Smooth muscle cell (in vitro differentiated cells): ENCODE data around the gene PRR13. TPM values are rescaled to one million over a fixed set of nuclear protein-coding genes. Genes with fewer than 3 reads are reported as not detected.
"Not testable (repeated sequence)": the region's sequence is repeated elsewhere in the genome, so short reads cannot be mapped to it uniquely, and the experiment has no call there.

Source experiments
- DNase-seq: peaks from one replicate; lab custom pipeline; 2025; ENCODE audit not compliant: unreplicated experiment; lab: John Stamatoyannopoulos, UW
- H2AFZ ChIP-seq: fragments of 200-600 bp; sonication (generic); 2 replicates; pipeline ENCODE4 v1.6.0; 2016; ENCODE audit warnings: antibody characterized with exemption, low read depth, mild to moderate bottlenecking
- H3F3A ChIP-seq: fragments of 200-600 bp; sonication (generic); 2 replicates; pipeline ENCODE4 v1.6.0; 2017; ENCODE audit warnings: antibody characterized with exemption, low read depth
- H3K27ac ChIP-seq: fragments of 200-600 bp; sonication (generic); 2 replicates; pipeline ENCODE4 v1.5.1; 2016; ENCODE audit warnings: low read depth, mild to moderate bottlenecking
- H3K27me3 ChIP-seq: fragments of 200-600 bp; sonication (generic); 2 replicates; pipeline ENCODE4 v1.6.1; 2016; ENCODE audit warnings: low read depth, mild to moderate bottlenecking
- H3K36me3 ChIP-seq: fragments of 200-600 bp; sonication (generic); 2 replicates; pipeline ENCODE4 v1.5.1; 2016; ENCODE audit warnings: low read depth
- H3K4me1 ChIP-seq: fragments of 200-600 bp; sonication (generic); 2 replicates; pipeline ENCODE4 v1.5.1; 2016; ENCODE audit warnings: low read depth
- H3K4me2 ChIP-seq: fragments of 200-600 bp; sonication (generic); 2 replicates; pipeline ENCODE4 v1.6.0; 2016; ENCODE audit warnings: mild to moderate bottlenecking
- H3K4me3 ChIP-seq: fragments of 200-600 bp; sonication (generic); 2 replicates; pipeline ENCODE4 v1.5.1; 2016; ENCODE audit warnings: mild to moderate bottlenecking
- H3K79me2 ChIP-seq: fragments of 200-600 bp; sonication (generic); 2 replicates; pipeline ENCODE4 v1.6.0; 2016; ENCODE audit warnings: low read depth, mild to moderate bottlenecking
- H3K9ac ChIP-seq: fragments of 200-600 bp; sonication (generic); 2 replicates; pipeline ENCODE4 v1.6.0; 2016; ENCODE audit warnings: low read depth
- H3K9me3 ChIP-seq: fragments of 200-600 bp; sonication (generic); replicated peaks from 2 replicates; pipeline ENCODE4 v1.5.1; 2016; ENCODE audit warnings: low read depth
- H4K20me1 ChIP-seq: fragments of 200-600 bp; sonication (generic); 2 replicates; pipeline ENCODE4 v1.6.0; 2016; ENCODE audit warnings: low read depth
- WGBS: methylation state at CpG from one replicate; pipeline ENCODE4 v1.1.7; 2016; ENCODE audit warnings: low lambda C conversion rate; 5-methylcytosine and 5-hydroxymethylcytosine counted together
- polyA plus RNA-seq: library from polyadenylated mRNA; unstranded; fragments of >200 nt; fragmentation: Nextera tagmentation; extraction: Ambion mirVana; gene quantifications from 2 replicates; pipeline ENCODE4 v1.2.1, GENCODE V29; 2016
- total RNA-seq: library from RNA; depleted of rRNA; stranded (reverse); fragments of >200 nt; gene quantifications from 2 replicates; pipeline ENCODE4 v1.2.3, GENCODE V29; 2014
- TF ChIP-seq, protein P1 (sequence below): fragments of 200-600 bp; sonication (generic); IDR thresholded peaks from 2 replicates; pipeline ENCODE4 v1.5.1; 2017; ENCODE audit warnings: borderline replicate concordance, mild to moderate bottlenecking, antibody characterized with exemption; ENCODE audit not compliant: insufficient read depth, poor library complexity, severe bottlenecking

The PRR13 gene
- total and polyA plus RNA-seq, 2 experiments from 2014 or later, result 65.3 to 176 TPM

DNA sequence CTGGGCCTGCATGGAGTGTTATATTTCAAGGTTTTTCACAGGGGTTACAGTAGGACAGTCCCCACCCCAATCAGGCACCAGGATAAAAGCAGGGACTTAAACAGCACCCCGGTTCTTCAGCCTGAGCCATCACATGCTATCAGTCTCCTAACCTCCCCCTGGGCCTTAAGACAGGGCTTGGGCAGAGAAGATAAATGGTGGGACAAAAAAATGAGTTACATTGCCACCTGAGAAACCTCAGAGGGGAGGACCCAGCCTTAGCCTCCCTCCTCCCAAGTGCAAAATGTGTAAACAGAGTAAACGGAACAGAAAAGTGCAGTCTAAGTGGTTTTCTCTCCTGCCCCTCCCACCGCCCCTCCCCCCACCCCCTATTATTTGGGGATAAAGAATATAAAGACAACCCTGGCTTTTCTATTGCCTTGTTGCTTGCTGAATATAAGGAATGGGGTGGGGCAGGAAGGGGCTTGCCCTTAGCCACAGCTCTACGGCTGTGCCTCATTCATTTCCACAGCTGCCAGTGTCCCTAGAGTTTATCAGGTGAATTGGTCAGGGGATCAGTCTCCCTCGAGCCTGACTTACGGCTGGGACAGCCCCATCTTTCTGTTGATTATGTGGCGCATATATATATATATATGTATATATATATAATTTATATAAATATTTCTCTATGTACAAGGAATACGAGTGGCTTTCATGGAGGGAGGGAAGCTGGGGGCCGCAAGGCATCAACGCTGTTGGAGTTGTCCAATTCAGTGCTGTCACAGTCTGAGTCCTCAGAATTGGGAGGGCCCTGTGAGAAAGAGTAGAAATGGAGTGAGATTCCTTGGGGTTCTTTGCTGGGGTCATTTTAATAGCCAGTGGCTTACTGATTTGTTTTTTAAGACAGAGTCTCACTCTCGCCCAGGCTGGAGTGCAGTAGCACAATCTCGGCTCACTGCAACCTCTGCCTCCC is 39.2 kb downstream of the PRR13 start:
- Histone ChIP-seq H2AFZ (no peak overlapping the region), H3K9me3 (no peaks in the 10 kb centered on the region), H3K4me1 (peaks cover 4% of the 10 kb centered on the region), H3F3A (peaks cover 71% of the 10 kb centered on the region), H3K79me2 (peaks cover 20% of the 10 kb centered on the region), H3K27me3 (no peaks in the 10 kb centered on the region), H3K4me2 (no peak overlapping the region), H3K4me3 (no peak overlapping the region), H3K9ac (no peak overlapping the region), H3K27ac (peak overlapping the region; percentile 63), H3K36me3 (peaks cover 10% of the 10 kb centered on the region), H4K20me1 (peaks cover 100% of the 10 kb centered on the region)
- no peak for DNase-seq
- WGBS, result 83% methylated on average over 12 of the region's 12 CpGs
- TF ChIP-seq, protein P1, sequence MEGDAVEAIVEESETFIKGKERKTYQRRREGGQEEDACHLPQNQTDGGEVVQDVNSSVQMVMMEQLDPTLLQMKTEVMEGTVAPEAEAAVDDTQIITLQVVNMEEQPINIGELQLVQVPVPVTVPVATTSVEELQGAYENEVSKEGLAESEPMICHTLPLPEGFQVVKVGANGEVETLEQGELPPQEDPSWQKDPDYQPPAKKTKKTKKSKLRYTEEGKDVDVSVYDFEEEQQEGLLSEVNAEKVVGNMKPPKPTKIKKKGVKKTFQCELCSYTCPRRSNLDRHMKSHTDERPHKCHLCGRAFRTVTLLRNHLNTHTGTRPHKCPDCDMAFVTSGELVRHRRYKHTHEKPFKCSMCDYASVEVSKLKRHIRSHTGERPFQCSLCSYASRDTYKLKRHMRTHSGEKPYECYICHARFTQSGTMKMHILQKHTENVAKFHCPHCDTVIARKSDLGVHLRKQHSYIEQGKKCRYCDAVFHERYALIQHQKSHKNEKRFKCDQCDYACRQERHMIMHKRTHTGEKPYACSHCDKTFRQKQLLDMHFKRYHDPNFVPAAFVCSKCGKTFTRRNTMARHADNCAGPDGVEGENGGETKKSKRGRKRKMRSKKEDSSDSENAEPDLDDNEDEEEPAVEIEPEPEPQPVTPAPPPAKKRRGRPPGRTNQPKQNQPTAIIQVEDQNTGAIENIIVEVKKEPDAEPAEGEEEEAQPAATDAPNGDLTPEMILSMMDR, result no peak

DNA sequence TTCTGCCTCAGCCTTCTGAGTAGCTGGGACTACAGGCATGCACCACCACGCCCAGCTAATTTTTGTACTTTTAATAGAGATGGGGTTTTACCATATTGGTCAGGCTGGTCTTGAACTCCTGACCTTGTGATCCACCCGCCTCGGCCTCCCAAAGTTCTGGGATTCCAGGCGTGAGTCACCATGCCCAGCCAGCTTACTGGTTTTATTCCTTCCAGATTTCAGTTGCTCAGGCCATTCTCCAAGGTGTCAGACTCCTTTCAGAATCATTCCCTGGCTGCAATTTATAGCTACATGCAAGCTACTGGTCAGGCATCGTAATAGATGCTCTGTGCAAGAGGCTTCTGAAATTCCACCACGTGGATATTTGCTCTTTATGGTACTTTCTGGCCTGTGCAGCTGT is 39.9 kb downstream of the PRR13 start:
- H2AFZ ChIP-seq, H3K4me2 ChIP-seq, H3K4me3 ChIP-seq, H3K9me3 ChIP-seq, DNase-seq, H3K36me3 ChIP-seq, H3K27me3 ChIP-seq, H3K4me1 ChIP-seq, H3K9ac ChIP-seq: not testable (repeated sequence)
- peaks cover 64% of the 10 kb centered on the region for H3F3A ChIP-seq
- WGBS, result 65% methylated on average over 6 of the region's 6 CpGs
- H4K20me1 ChIP-seq, result peaks cover 100% of the 10 kb centered on the region
- H3K79me2 ChIP-seq, result peaks cover 14% of the 10 kb centered on the region
- H3K27ac ChIP-seq, result peak overlapping the region; percentile 17

DNA sequence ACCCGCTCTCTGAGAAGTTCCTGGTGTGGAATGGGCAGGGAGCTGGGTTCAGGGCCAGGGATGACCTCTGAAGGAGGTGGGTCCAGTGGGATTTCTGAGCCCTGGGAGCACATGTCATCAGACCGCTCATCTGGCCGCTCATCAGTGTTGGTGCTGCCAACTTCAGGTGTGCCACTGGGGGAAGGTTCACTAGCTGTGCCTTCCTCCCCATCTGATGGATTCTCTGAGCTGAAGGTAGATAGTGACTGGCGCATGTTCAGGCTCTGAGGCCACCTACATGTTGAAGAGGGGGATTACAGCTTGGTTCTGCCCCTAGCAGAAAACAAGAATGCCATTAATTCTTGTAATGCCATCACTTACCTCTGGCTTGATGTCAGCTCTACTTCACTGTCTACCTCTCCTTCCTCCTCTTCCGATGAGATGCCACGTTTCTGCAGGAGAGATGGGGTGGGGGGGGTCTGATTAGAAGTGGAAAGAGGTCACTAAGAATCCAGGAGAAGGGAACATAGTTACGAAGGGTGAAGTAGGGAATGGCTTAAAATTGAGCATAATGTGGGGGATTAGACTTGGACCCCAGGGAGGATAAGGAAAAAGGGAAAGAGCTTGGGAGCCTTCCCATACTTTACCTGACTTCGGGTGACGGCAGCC is 40.5 kb downstream of the PRR13 start:
- Histone ChIP-seq H2AFZ (no peak overlapping the region), H4K20me1 (peaks cover 100% of the 10 kb centered on the region), H3K27ac (peak overlapping the region; percentile 17), H3K4me2 (no peak overlapping the region), H3K36me3 (no peaks in the 10 kb centered on the region), H3K4me3 (no peak overlapping the region), H3K9me3 (no peaks in the 10 kb centered on the region), H3K27me3 (no peaks in the 10 kb centered on the region), H3K79me2 (peaks cover 8% of the 10 kb centered on the region), H3K4me1 (no peaks in the 10 kb centered on the region), H3K9ac (no peak overlapping the region), H3F3A (peaks cover 59% of the 10 kb centered on the region)
- 83% methylated on average over 9 of the region's 9 CpGs for WGBS
- DNase-seq, result no peak
- TF ChIP-seq, protein P1, result no peak

DNA sequence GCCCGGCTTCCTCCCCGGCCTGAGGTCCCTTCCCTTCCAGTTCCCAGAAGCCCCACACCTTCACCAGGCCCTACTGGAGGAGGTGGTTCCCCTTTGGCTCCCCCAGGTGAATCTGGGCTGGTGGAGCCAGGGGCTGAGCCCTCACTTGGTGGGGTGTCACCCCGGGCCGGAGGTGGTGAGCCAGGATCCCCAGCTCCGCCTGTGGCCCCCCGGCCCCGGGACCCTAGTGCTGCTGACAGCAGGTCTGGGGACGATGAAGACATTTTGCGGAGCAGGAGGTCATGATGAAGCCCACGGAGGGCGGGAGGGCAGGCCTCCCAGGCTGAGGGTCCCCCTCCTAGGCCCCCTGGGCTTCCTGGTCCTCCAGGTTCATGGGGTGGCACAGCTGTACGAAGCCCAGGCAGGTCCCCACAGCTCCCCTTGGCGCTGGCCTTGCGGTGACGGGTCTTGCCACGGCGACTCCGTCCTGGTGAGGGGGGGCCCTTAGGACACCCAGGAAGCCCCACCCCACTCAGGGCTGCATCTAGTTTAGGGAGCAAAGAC is 41.2 kb downstream of the PRR13 start:
- peaks cover 100% of the 10 kb centered on the region for H4K20me1 ChIP-seq
- H3K4me2 ChIP-seq, result no peak overlapping the region
- no peaks in the 10 kb centered on the region for H3K4me1 ChIP-seq
- no peak for DNase-seq
- no peaks in the 10 kb centered on the region for H3K9me3 ChIP-seq
- peaks cover 6% of the 10 kb centered on the region for H3K79me2 ChIP-seq
- H3F3A ChIP-seq, result peaks cover 54% of the 10 kb centered on the region
- 94% methylated on average over 18 of the region's 18 CpGs for WGBS
- no peaks in the 10 kb centered on the region for H3K27me3 ChIP-seq
- no peaks in the 10 kb centered on the region for H3K36me3 ChIP-seq
- H3K9ac ChIP-seq, result no peak overlapping the region
- TF ChIP-seq, protein P1, result no peak
- peak overlapping the region; percentile 10 for H3K27ac ChIP-seq
- H2AFZ ChIP-seq, result no peak overlapping the region
- H3K4me3 ChIP-seq, result no peak overlapping the region
